Fibroblast of skin of back (primary cell): ENCODE results near the gene NFKB1.
A peak's percentile ranks its signal among the peaks of the same experiment; 100 is the strongest.

Source experiments
- DNase-seq: peaks from one replicate; pipeline ENCODE4 v3.0.0-alpha.2; 2013

The NFKB1 gene

GRCh38 chr4:102629673-102630072 lies 128.5 kb downstream of the NFKB1 start:
- no peak for DNase-seq

- DNase-seq: no peak
Observed at GRCh38 chr4:102631616-102632015, 130.5 kb downstream of the NFKB1 start.

GRCh38 chr4:102632241-102633065 lies 131.3 kb downstream of the NFKB1 start:
- DNase-seq: no peak

GRCh38 chr4:102633100-102633499 lies 131.9 kb downstream of the NFKB1 start:
- DNase-seq: no peak

- no peak for DNase-seq
Observed at GRCh38 chr4:102637391-102637790, 136.2 kb downstream of the NFKB1 start.

GRCh38 chr4:102638621-102639020 lies 137.5 kb downstream of the NFKB1 start:
- DNase-seq: no peak

- no peak for DNase-seq
Observed at GRCh38 chr4:102639598-102639997, 138.4 kb downstream of the NFKB1 start.

GRCh38 chr4:102640669-102641068 lies 139.5 kb downstream of the NFKB1 start:
- DNase-seq: peak; percentile 52

GRCh38 chr4:102641793-102642192 lies 140.6 kb downstream of the NFKB1 start:
- no peak for DNase-seq

- peak; percentile 45 for DNase-seq
Observed at GRCh38 chr4:102642631-102643298, 141.6 kb downstream of the NFKB1 start.

GRCh38 chr4:102647117-102647516 lies 146.0 kb downstream of the NFKB1 start:
- DNase-seq: no peak

- no peak for DNase-seq
Observed at GRCh38 chr4:102657206-102657605, 156.0 kb downstream of the NFKB1 start.

- DNase-seq: peak; percentile 75
Observed at GRCh38 chr4:102663073-102663472, 161.9 kb downstream of the NFKB1 start.

GRCh38 chr4:102665527-102665926 lies 164.4 kb downstream of the NFKB1 start:
- DNase-seq: peak; percentile 5
